OCI-LY3 (cell line): ENCODE results near the gene ETNK2.
A peak's percentile ranks its signal among the peaks of the same experiment; 100 is the strongest.

Experiments
- H2AFZ ChIP-seq: fragments of 200-600, 300-600 bp; shearing (Covaris generic); 2 replicates; pipeline ENCODE4 v1.6.0; 2014; ENCODE audit warnings: antibody characterized with exemption, low read depth, low read length
- H3K27ac ChIP-seq: fragments of 200-600, 300-600 bp; sonication (generic); 2 replicates; pipeline ENCODE4 v1.5.1; 2014; ENCODE audit warnings: mild to moderate bottlenecking, low read length, moderate library complexity, mixed read lengths
- H3K27me3 ChIP-seq: fragments of 200-600, 300-600 bp; sonication (generic); 2 replicates; pipeline ENCODE4 v1.6.1; 2014; ENCODE audit warnings: low read depth, low read length, mixed read lengths
- H3K36me3 ChIP-seq: fragments of 200-600, 300-600 bp; sonication (generic); replicated peaks from 2 replicates; pipeline ENCODE3; 2014; ENCODE audit warnings: low read depth, low read length, mixed read lengths
- H3K4me1 ChIP-seq: fragments of 300-600, 200-600 bp; sonication (generic); 2 replicates; pipeline ENCODE4 v1.6.1; 2014; ENCODE audit warnings: low read length, mixed read lengths
- H3K4me2 ChIP-seq: fragments of 200-600, 300-600 bp; sonication (generic); 2 replicates; pipeline ENCODE4 v1.6.1; 2014; ENCODE audit warnings: low read length, mixed read lengths
- H3K4me3 ChIP-seq: fragments of 300-600, 200-600 bp; sonication (generic); 2 replicates; pipeline ENCODE4 v1.5.1; 2014; ENCODE audit warnings: antibody characterized with exemption, mild to moderate bottlenecking, low read length, moderate library complexity
- H3K79me2 ChIP-seq: fragments of 300-600, 200-600 bp; shearing (Covaris generic); 2 replicates; pipeline ENCODE4 v1.6.1; 2014; ENCODE audit warnings: mild to moderate bottlenecking, low read length, mixed read lengths
- H3K9ac ChIP-seq: fragments of 300-600, 200-600 bp; shearing (Covaris generic); 2 replicates; pipeline ENCODE4 v1.6.0; 2014; ENCODE audit warnings: mild to moderate bottlenecking, low read length, moderate library complexity
- H3K9me3 ChIP-seq: fragments of 200-600, 300-600 bp; shearing (Covaris generic); 2 replicates; pipeline ENCODE4 v1.6.1; 2014; ENCODE audit warnings: low read length, mixed read lengths; ENCODE audit not compliant: insufficient read depth
- H4K20me1 ChIP-seq: fragments of 200-600, 300-600 bp; sonication (generic); 2 replicates; pipeline ENCODE4 v1.6.1; 2016; ENCODE audit warnings: low read length, mixed read lengths; ENCODE audit not compliant: insufficient read depth
- CTCF ChIP-seq: fragments of 200-600, 300-600 bp; sonication (generic); IDR thresholded peaks from 2 replicates; pipeline ENCODE4 v1.5.1; 2014; ENCODE audit warnings: antibody characterized with exemption, low read length, low read depth
- EZH2phosphoT487 ChIP-seq: fragments of 200-600 bp; shearing (Covaris generic); IDR thresholded peaks from 2 replicates; pipeline ENCODE4 v1.6.1; 2018; ENCODE audit warnings: antibody characterized with exemption, mixed run types, low read depth

Gene ETNK2

GRCh38 chr1:204139952-204140351 lies 11.9 kb downstream of the ETNK2 start:
- H2AFZ ChIP-seq: no peak overlapping the region
- H3K4me1 ChIP-seq: no peaks in the 10 kb centered on the region
- no peak for TF ChIP-seq EZH2phosphoT487
- no peak for TF ChIP-seq CTCF
- no peak overlapping the region for H3K4me2 ChIP-seq
- no peaks in the 10 kb centered on the region for H3K9me3 ChIP-seq
- H3K27me3 ChIP-seq: peaks cover 48% of the 10 kb centered on the region
- no peaks in the 10 kb centered on the region for H3K36me3 ChIP-seq
- H4K20me1 ChIP-seq: no peaks in the 10 kb centered on the region
- no peak overlapping the region for H3K4me3 ChIP-seq
- H3K9ac ChIP-seq: no peak overlapping the region
- H3K79me2 ChIP-seq: no peaks in the 10 kb centered on the region
- no peak overlapping the region for H3K27ac ChIP-seq

GRCh38 chr1:204139088-204139487 lies 12.8 kb downstream of the ETNK2 start:
- no peaks in the 10 kb centered on the region for H4K20me1 ChIP-seq
- no peak overlapping the region for H3K27ac ChIP-seq
- no peak overlapping the region for H2AFZ ChIP-seq
- H3K79me2 ChIP-seq: no peaks in the 10 kb centered on the region
- H3K36me3 ChIP-seq: no peaks in the 10 kb centered on the region
- H3K9me3 ChIP-seq: no peaks in the 10 kb centered on the region
- no peak overlapping the region for H3K4me3 ChIP-seq
- H3K27me3 ChIP-seq: peaks cover 44% of the 10 kb centered on the region
- no peak overlapping the region for H3K4me2 ChIP-seq
- H3K4me1 ChIP-seq: peaks cover 5% of the 10 kb centered on the region
- no peak overlapping the region for H3K9ac ChIP-seq
- no peak for TF ChIP-seq CTCF
- no peak for TF ChIP-seq EZH2phosphoT487

DNA sequence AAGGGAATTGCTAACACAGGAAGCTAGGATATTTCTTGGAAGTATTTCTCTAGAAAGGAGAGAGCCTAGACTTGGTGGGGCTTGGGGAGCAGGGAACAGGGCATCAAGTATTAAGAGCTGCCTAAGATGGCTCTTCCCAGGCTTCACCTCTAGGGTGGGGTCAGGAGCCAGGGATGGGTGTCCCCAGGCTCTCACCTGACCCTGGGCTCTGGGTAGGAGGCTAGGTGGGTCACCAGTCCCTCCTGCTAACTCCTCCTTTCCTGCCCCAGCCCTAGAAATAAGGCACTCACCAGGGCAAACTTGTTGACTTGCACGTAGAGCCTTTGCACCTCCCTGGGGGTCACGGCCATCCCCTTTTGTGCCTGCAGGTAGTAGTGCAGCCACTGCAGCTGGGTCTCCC lies 15.0 kb downstream of the ETNK2 start:
- Histone ChIP-seq H3K27ac (no peak overlapping the region), H3K4me3 (no peak overlapping the region), H3K4me2 (no peak overlapping the region), H3K9ac (no peak overlapping the region), H4K20me1 (no peaks in the 10 kb centered on the region), H3K9me3 (no peaks in the 10 kb centered on the region), H3K36me3 (no peaks in the 10 kb centered on the region), H3K27me3 (peaks cover 33% of the 10 kb centered on the region), H3K4me1 (peaks cover 8% of the 10 kb centered on the region), H2AFZ (no peak overlapping the region), H3K79me2 (no peaks in the 10 kb centered on the region)
- TF ChIP-seq EZH2phosphoT487: no peak
- TF ChIP-seq CTCF: no peak

DNA sequence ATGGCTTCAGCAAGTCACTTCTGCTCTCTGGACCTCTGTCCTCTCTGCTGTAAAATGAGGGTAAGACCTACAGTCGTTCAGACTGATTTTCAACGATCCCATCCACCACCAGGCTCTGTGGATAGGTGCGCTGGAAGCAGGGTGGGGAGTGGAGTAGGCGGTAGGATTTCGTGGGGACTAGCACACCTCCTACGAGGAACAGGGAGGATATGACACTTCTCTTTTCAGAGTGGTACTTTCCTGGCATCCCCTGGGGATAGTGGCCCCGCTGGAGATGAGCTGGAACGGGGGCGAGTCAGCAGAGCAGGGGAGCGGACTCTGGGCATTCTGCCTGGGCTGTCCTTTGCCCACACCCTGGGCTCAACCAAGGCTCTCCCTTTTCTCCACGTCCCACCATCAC lies 17.7 kb downstream of the ETNK2 start:
- Histone ChIP-seq H3K36me3 (no peaks in the 10 kb centered on the region), H3K27me3 (peaks cover 23% of the 10 kb centered on the region), H3K27ac (no peak overlapping the region), H3K4me3 (no peak overlapping the region), H3K4me1 (peaks cover 8% of the 10 kb centered on the region), H2AFZ (no peak overlapping the region), H3K9me3 (no peaks in the 10 kb centered on the region), H4K20me1 (no peaks in the 10 kb centered on the region), H3K9ac (no peak overlapping the region), H3K4me2 (peak overlapping the region; percentile 33), H3K79me2 (no peaks in the 10 kb centered on the region)
- no peak for TF ChIP-seq EZH2phosphoT487
- no peak for TF ChIP-seq CTCF
